HFF-Myc (cell line): ENCODE measurements around the gene NACC1.

Source experiments
- DNase-seq: peaks from one replicate; pipeline ENCODE4 v3.0.0-alpha.2; 2011; ENCODE audit warnings: low read depth; ENCODE audit errors: extremely low read depth
- H3K4me3 ChIP-seq: replicated peaks from 2 replicates; pipeline ENCODE4 v1.5.1; 2011; ENCODE audit warnings: low read depth, mild to moderate bottlenecking, control low read depth, low read length
- TF ChIP-seq, protein P1 (sequence below): IDR thresholded peaks from 2 replicates; pipeline ENCODE4 v1.5.1; 2012; ENCODE audit warnings: mild to moderate bottlenecking, low read depth, low read length, control low read depth; ENCODE audit errors: missing control alignments

NACC1 gene

DNA sequence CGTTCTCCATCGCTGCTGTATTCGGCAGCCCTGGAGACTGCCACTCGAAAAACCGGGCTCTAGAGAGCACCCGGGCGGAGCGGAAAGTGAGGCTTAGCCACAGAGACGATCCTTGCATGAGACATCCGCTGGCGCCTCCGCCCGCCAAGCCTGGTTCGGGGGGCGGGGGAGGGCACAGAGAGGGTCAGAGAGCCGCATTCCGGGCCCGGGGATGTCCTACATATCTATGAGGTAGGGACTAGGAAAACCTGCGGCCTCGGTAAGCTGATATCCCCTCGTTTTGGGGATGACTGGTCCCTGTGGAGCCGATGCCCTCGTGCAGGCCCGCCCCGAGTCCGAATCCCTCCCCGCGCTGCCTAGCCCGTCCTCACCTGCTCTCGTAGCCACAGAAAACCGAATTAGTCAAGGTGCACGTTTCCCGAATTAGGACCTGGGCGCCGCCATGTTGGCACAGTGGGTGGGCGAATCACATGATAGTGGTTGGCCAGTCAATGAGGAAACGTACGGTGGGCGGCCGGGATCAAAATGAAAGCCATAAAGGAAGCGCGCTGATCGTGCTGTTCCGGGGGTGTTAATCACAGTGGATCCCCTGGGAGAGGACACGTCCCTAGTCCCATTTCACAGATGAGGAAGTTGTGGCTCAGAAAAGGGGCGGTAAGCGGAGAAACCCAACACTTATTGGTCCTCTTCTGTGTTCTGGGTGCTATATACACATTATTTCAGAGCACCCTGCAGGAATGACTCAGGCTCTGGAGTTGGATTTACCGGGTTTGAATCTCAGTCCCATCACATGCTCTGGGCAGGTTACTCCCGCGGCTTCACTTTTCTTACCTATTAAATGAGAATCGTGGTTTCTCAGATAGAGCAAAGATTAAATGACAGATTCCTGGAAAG is 1.5 kb upstream of the NACC1 start, which contains the start of gene TRMT1:
TRMT1 (minus strand) TSS at position 459 of the 894 bp plus-strand sequence; CDS start at position 118, 341 bp downstream.
- TF ChIP-seq, protein P1, sequence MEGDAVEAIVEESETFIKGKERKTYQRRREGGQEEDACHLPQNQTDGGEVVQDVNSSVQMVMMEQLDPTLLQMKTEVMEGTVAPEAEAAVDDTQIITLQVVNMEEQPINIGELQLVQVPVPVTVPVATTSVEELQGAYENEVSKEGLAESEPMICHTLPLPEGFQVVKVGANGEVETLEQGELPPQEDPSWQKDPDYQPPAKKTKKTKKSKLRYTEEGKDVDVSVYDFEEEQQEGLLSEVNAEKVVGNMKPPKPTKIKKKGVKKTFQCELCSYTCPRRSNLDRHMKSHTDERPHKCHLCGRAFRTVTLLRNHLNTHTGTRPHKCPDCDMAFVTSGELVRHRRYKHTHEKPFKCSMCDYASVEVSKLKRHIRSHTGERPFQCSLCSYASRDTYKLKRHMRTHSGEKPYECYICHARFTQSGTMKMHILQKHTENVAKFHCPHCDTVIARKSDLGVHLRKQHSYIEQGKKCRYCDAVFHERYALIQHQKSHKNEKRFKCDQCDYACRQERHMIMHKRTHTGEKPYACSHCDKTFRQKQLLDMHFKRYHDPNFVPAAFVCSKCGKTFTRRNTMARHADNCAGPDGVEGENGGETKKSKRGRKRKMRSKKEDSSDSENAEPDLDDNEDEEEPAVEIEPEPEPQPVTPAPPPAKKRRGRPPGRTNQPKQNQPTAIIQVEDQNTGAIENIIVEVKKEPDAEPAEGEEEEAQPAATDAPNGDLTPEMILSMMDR: no peak
- DNase-seq: peak; percentile 87
- H3K4me3 ChIP-seq: peak within 1 kb of the TSS; percentile 99

DNA sequence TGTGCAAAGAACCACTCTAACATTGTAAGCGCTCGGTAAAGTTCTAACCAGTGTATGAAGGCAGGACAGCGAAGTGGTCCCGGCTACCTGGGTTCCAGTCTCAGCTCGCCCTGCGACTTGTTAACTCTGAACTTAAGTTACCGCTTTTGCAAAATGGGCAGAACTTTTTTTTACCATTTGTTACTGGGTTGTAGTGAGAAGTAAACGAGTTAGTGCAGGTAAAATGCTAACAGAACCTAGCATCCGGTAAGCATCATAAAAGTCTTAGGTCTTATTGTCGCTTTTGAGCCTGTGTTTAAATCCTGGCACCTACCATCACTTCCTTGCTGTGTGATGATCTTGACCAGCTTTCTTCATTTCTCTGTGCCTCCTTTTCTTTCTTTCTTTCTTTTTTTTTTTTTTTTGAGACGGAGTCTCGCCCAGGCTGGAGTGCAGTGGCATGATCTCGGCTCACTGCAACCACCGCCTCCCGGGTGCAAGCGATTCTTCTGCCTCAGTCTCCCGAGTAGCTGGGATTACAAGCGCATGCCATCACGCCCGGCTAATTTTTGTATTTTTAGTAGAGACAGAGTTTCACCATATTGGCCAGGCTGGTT is 790 bp upstream of the NACC1 start:
- TF ChIP-seq, protein P1: no peak
- peak overlapping the region; percentile 99 for H3K4me3 ChIP-seq
- no peak for DNase-seq

DNA sequence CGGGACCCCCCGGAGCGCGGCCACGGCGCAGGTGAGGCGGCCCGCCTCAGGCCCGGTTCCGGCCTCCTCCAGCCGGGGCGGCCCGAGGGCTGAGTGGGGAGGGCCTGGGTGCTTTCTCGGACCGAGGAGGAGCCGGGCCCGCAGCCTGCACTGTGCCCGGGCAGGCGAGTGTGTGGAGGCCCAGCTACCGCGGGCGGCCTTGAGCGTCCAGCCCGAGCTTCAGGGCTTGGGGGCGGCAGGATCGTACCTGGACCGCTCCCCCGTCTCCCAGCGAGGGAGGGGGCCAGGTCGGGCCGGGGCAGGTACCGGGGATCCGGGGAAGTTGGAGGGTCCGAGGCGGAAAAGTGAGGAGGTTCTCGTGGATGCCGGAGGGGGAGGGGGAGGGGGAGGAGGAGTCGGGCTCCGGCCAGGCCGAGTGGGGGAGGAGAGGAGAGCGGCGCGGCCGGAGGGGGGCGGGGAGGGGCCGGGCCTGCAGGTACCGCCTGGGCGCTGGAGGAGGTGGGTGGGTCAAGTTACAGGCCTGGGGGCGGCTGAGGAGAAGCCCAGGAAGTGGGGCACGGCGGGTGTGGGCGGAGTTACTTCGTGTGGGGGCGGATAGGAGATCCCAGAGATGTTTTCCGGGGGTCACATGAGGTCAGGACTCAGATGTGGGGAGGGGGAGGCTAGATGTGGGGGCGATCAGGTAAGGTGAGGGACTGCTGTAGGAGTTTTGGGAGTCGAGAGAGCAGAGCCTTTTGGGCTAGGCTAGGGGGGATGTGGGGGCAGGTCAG is 545 bp downstream of the NACC1 start:
- TF ChIP-seq, protein P1: no peak
- H3K4me3 ChIP-seq: peak overlapping the region; percentile 86
- DNase-seq: no peak

DNA sequence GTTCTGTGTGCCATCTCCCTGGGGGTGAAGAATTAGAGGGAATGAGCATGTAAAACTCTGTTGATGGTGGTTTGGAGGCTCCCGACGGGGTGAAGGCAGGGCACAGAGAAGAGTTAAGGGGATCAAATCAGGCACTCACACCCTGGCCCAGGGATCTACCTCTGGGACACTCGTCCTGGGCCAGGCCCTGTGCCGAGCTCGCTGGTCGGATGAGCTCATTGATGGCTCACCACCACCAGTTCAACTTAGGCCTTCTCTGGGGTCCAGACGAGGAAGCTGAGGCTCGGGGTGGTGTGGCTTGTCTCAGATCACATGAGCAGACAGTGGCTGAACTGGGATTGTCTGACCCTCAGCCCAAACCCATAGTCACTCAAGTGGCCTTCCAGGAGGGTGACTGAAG is 1.6 kb downstream of the NACC1 start:
- DNase-seq: no peak
- TF ChIP-seq, protein P1: no peak
- peak overlapping the region; percentile 86 for H3K4me3 ChIP-seq

DNA sequence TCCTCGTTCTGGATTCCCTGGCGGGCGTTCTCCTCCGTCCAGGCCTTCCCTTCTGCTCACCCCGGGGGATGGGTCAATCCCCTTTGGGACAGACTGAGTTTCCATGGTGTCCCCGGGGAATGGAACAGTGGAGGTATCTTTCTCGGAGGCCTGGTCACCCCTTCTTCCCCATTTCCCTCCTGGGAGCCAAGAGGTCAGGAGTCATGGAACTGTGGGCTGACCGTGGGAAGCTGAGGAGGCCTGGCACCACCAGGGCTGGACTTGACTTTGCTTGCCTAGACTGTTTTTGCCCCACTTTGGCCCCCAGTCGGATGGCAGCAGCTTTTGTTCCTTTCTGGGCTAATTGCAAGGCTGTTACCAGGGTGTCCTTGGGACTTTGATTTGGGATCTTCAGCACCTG is 2.0 kb downstream of the NACC1 start:
- TF ChIP-seq, protein P1: no peak
- H3K4me3 ChIP-seq: peak overlapping the region; percentile 86
- no peak for DNase-seq

DNA sequence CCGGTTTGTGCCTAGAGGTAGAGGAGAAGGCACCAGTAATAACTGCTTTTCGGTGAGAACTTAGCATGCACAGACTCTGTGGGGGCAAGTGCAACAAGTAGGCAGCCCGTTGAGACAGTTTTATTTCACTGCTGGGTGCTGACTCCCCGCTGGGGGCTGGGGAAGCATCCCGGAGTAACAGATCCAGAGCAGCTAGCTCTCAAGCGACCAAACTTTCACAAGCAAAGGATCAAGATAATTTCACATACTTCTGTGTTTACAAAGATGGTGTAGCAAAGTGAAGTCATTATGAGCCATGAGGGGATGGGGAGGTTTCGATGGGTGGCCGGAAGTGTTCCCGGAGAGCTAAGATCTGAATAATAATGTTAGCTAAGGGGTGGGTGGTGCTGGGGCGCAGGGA is 2.8 kb downstream of the NACC1 start:
- TF ChIP-seq, protein P1: no peak
- peak overlapping the region; percentile 86; the same call in 1 of the 2 replicates for H3K4me3 ChIP-seq
- no peak for DNase-seq
